Hematopoietic multipotent progenitor cell (in vitro differentiated cells): Measurements from ENCODE around the gene LRFN2. TPM values are rescaled to one million over a fixed set of nuclear protein-coding genes. Genes with fewer than 3 reads are reported as not detected.

ENCODE experiments used
- DNase-seq, 3 donors: peaks; one replicate each; pipeline ENCODE4 v3.0.0-alpha.2; 2011 to 2015; ENCODE audit warnings: low read depth in 2 of 3, low spot score in 2 of 3
- total RNA-seq: library from RNA; depleted of rRNA; stranded (reverse); fragments of >200 nt; gene quantifications from one replicate; pipeline ENCODE4 v1.2.3, GENCODE V29; 2012

LRFN2 gene
- total RNA-seq, 1 donor = 0.27 TPM

GRCh38 chr6:40408786-40409542 lies 178.2 kb downstream of the LRFN2 start:
- peak in 2 of 3 donors; percentile 14 to 39 for DNase-seq

GRCh38 chr6:40407239-40407638 lies 179.9 kb downstream of the LRFN2 start:
- no peak for DNase-seq

GRCh38 chr6:40406175-40406574 lies 181.0 kb downstream of the LRFN2 start:
- DNase-seq = no peak

- DNase-seq = no peak
Observed at GRCh38 chr6:40400738-40401137, 186.4 kb downstream of the LRFN2 start.

GRCh38 chr6:40399888-40400457 lies 187.2 kb downstream of the LRFN2 start:
- DNase-seq = no peak

- DNase-seq = no peak
Observed at GRCh38 chr6:40398810-40399477, 188.2 kb downstream of the LRFN2 start.

GRCh38 chr6:40398034-40398691 lies 189.0 kb downstream of the LRFN2 start:
- DNase-seq = no peak

- no peak for DNase-seq
Observed at GRCh38 chr6:40397287-40398033, 189.7 kb downstream of the LRFN2 start.

- DNase-seq = no peak
Observed at GRCh38 chr6:40395698-40396076, 191.5 kb downstream of the LRFN2 start.

GRCh38 chr6:40395066-40395697 lies 192.0 kb downstream of the LRFN2 start:
- no peak for DNase-seq

- no peak for DNase-seq
Observed at GRCh38 chr6:40394381-40394780, 192.8 kb downstream of the LRFN2 start.

GRCh38 chr6:40393641-40394040 lies 193.5 kb downstream of the LRFN2 start:
- DNase-seq = no peak

GRCh38 chr6:40392589-40392988 lies 194.6 kb downstream of the LRFN2 start:
- DNase-seq = no peak

GRCh38 chr6:40391851-40392517 lies 195.2 kb downstream of the LRFN2 start:
- DNase-seq = no peak

- no peak for DNase-seq
Observed at GRCh38 chr6:40391086-40391485, 196.1 kb downstream of the LRFN2 start.

- DNase-seq = no peak
Observed at GRCh38 chr6:40390144-40390800, 196.9 kb downstream of the LRFN2 start.

GRCh38 chr6:40389254-40389653 lies 197.9 kb downstream of the LRFN2 start:
- DNase-seq = no peak

- DNase-seq = no peak
Observed at GRCh38 chr6:40387871-40388264, 199.3 kb downstream of the LRFN2 start.
